ENCODE data around the gene PRRT1.
"Not testable (repeated sequence)": the region's sequence is repeated elsewhere in the genome, so short reads cannot be mapped to it uniquely, and the experiment has no call there.

Gene PRRT1

DNA sequence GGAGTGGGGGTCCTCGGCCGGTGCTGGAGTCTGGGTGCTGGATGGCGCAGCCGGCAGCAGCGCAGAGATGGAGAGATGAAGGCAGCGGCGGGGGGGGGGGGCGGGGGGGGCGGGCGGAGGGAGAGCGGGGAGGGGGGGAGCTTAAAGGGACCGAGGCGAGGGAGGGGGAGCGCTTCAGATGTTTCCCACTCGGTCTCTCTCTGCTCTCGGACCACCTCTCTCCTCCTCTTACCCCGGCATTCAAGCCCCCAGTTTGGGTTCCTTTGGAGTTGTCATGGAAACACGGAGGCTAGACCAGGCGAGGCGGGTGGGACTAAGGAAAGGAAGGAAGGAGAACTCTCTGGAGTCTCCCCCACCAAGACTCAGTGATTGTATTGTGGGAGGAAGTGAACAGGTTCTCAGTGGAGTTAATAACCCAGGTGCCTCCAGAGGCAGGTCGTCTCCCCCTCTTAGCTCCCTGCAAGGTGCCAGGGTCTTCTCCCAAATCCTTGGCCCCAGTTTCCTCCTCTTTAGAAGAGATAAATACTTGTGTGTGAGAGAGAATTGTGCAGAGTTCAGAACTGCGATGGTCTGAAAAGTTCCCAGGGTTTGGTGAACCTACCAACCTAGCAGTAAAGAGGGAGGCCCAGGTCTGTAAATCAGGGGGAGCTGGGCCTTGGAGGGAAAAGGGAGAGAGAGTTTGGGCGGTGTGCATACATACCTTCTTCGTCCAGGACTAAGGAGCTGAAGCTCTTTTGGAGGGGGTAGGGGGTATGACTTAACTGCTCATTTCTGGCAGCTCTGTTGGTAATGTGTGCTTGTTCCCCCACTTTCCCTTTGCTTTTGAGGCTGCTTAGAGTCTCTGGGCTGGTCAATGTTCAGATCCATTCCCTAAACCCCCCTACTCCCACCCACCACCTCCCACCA, at the start of gene PRRT1:
PRRT1 (minus strand) TSS at position 77 of the 906 bp plus-strand sequence. CDS start 112 bp downstream, outside the sequence.
- DNase-seq, result no peak

DNA sequence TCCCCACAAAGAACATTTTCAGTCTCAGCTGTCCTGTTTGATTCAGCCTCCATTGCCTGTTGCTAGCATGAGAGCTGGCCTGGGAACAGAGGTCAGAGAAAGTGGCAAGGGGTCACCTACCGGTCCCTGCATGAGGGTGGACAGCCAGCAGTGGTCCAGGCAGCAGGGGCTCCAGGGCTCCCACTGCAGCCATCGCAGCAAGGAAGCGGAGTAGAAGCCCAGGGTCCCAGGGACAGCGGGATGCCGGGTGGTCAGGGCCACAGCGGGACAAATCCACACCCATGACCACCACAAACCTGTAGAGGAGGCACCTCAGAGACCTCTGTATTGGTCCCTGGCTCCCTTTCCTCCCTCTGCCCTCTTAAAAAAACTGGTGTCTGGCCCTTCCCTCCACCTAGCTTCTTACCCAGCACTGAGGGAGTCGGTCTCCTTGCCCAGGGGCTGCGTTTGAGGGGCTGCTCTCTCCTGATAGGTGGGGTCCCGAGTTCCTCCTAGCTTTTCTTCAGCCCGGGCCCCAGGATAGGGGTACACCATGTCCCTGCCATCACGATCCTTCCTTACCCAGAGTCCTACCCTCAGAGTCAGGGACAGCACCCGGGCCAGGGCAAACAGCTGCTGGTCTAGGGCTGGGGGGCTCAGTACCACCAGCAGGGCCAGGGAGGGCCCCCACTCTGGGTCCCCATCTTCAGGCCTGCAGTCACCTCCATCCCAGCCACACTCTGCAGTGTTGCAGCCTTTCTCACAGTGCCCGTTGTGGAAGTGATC, 49.2 kb upstream of the PRRT1 start:
- DNase-seq, result no peak

GRCh38 chr6:32198866-32199265, 47.1 kb upstream of the PRRT1 start:
- DNase-seq, result no peak

GRCh38 chr6:32198345-32198696, 46.6 kb upstream of the PRRT1 start:
- no peak for DNase-seq

GRCh38 chr6:32196682-32197616, 45.2 kb upstream of the PRRT1 start:
- DNase-seq, result no peak

GRCh38 chr6:32195902-32196681, 44.4 kb upstream of the PRRT1 start:
- DNase-seq, result peak; percentile 75

- DNase-seq, result peak; percentile 100
Observed at GRCh38 chr6:32195652-32195901, 43.8 kb upstream of the PRRT1 start.

GRCh38 chr6:32194825-32195651, 43.3 kb upstream of the PRRT1 start:
- peak; percentile 55 for DNase-seq

DNA sequence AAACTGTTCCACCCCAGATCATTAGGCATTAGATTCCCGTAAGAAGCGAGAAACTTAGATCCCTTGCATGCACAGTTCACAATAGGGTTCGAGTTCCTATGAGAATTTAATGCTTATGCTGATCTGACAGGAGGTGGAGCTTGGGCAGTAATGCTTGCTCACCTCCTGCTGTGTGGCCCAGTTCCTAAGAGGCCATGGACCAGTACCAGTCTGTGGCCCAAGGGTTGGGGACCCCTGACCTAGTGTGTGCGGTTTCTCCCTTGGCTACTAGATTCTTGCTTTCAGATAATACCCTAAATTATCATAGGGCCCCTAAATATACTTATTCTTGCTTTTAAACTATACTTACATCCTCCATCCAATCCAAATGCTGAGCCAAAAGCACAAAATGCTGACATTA, 42.6 kb upstream of the PRRT1 start:
- no peak for DNase-seq

- DNase-seq, result not testable (repeated sequence)
Observed at GRCh38 chr6:32193096-32193495, 41.4 kb upstream of the PRRT1 start.

- DNase-seq, result peak; percentile 63
Observed at GRCh38 chr6:32192608-32193039, 40.9 kb upstream of the PRRT1 start, which contains the start of gene GPSM3. TSS of gene GPSM3 (minus strand) at chr6:32192643. CDS start at chr6:32192513, 130 bp downstream.

DNA sequence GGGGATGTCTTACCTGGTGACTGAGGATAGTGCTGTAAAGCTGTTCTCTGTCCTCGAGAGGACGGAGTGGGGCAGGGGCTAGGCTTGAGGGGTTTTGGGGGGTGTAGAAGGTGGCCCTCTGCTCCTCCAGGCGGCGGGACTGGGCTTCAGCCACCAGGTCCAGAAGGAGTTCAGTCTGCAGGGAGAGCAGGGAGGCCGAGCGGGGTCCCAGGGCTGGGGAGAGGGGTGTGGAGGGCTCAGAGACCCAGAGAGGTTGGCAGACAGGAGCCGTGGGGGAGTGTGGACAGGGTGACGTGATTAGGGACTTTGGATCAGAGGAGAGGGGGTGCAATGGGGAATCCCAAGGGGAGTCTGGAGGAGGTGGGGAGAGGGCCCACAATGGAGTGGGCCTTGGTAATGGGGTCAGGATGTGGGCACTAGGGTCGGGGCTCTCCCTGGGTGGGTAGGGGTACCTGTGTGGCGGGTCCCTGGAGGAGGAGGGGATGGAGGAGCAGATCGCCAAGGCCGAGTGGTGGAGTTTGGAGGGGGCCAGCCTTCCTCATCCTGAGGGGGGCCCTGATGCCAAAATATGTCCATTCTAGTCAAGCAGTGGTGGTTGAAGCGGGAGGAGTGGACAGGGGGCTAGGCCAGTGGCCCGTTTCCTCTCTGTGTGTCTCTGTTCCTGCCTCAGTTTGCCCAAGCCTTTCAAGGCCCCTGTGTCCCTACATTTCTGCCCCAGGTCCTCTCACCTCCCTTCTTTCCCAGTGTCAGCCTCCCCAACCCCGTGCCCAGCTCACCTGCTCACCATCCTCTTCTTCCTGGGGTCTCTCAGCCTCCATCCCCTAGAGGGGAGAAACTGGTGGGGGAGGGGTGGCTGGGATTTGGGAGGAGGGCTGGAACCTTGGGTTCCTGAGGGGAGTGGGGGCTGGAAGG, 40.2 kb upstream of the PRRT1 start:
- peak; percentile 64 for DNase-seq

GRCh38 chr6:32190911-32191677, 39.4 kb upstream of the PRRT1 start:
- DNase-seq, result no peak

GRCh38 chr6:32190054-32190851, 38.5 kb upstream of the PRRT1 start, which contains the start of gene PBX2:
TSS of gene PBX2 (minus strand) at chr6:32190202. CDS start at chr6:32189915, 287 bp downstream.
- DNase-seq, result peak; percentile 92

- no peak for DNase-seq
Observed at GRCh38 chr6:32189742-32190053, 38.0 kb upstream of the PRRT1 start.

GRCh38 chr6:32189069-32189741, 37.5 kb upstream of the PRRT1 start:
- DNase-seq, result no peak

DNA sequence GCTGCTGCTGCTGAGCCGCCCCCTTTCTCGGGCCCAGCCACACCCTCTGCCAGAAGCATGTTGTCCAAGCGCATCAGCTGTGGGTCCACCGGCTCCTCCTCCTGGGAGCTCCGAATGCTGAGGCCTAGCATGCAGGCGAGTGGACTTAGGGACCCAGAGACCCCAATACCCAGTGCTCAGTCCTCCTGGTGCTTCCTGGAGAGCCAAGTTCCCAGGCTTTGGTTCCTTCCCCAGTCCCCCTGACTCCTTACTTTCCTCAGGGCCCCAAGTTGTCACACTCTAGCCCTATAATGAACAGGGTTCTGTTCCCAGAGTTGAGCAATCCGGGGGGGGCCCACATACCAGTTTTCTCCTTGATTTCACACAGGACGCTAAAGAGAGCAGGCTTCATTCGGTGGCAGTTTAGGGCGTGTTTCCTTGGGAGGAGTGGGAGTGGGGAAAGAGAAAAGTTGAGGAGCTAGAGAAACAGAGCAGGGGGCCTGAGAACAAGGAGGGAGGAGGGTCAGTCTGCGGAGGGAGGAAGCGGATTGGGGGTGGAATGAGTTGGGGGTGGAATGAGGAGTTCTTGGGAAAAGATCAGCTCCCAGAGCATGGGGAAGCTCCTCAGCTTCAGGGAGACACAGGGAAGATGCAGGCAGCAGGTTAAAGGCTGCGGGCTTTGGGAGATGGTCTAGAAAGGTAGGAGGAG, 36.8 kb upstream of the PRRT1 start:
- DNase-seq, result no peak
